Osteocyte (in vitro differentiated cells): Measurements from ENCODE around the gene HADH. TPM values are rescaled to one million over a fixed set of nuclear protein-coding genes. Genes with fewer than 3 reads are reported as not detected.

Experiments
- DNase-seq: peaks from one replicate; pipeline ENCODE4 v3.0.0; 2021; ENCODE audit warnings: mixed read lengths; ENCODE audit not compliant: unreplicated experiment; ENCODE audit errors: extremely low spot score
- H3K27ac Mint-ChIP-seq: one replicate; pipeline ENCODE4 v1.8.0; 2021; ENCODE audit warnings: mild to moderate bottlenecking, mixed read lengths; ENCODE audit not compliant: unreplicated experiment
- H3K27me3 Mint-ChIP-seq: one replicate; pipeline ENCODE4 v1.8.0; 2021; ENCODE audit warnings: mixed read lengths; ENCODE audit not compliant: unreplicated experiment
- H3K36me3 Mint-ChIP-seq: one replicate; pipeline ENCODE4 v1.8.0; 2021; ENCODE audit warnings: mixed read lengths; ENCODE audit not compliant: unreplicated experiment
- H3K4me1 Mint-ChIP-seq: one replicate; pipeline ENCODE4 v1.8.0; 2021; ENCODE audit warnings: mixed read lengths; ENCODE audit not compliant: unreplicated experiment
- H3K4me3 Mint-ChIP-seq: one replicate; pipeline ENCODE4 v1.8.0; 2021; ENCODE audit warnings: mild to moderate bottlenecking, moderate library complexity, mixed read lengths; ENCODE audit not compliant: unreplicated experiment
- H3K9me3 Mint-ChIP-seq: one replicate; pipeline ENCODE4 v1.8.0; 2021; ENCODE audit warnings: mixed read lengths; ENCODE audit not compliant: unreplicated experiment
- total RNA-seq: library from RNA; stranded (reverse); gene quantifications from 2 replicates; pipeline ENCODE4 v1.2.1, GENCODE V29; 2021
- TF ChIP-seq, protein P1 (sequence below): fragments of 200-600 bp; sonication (generic); IDR thresholded peaks from 2 replicates; pipeline ENCODE4 v1.5.0; 2021; ENCODE audit warnings: antibody characterized with exemption, mild to moderate bottlenecking, moderate library complexity

Gene HADH
- total RNA-seq, 1 donor from 2014 or later = 29.8 TPM

DNA sequence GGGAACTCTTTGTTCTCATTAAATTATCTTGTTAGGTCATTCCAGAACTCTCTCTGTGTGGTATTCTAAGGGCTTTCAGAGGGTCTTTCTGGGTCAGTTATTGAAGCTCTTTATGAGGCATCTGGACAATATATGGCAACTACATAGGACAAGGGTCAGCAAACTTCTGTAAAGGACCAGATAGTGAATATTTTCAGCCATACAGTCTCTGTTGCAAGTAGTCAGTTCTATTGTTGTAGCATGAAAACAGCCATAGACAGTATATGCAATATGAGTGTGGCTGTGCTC, 35.1 kb downstream of the HADH start:
- H3K9me3 Mint-ChIP-seq = no peaks in the 10 kb centered on the region
- H3K4me3 Mint-ChIP-seq = no peak overlapping the region
- DNase-seq = no peak
- no peaks in the 10 kb centered on the region for H3K4me1 Mint-ChIP-seq
- peaks cover 32% of the 10 kb centered on the region for H3K36me3 Mint-ChIP-seq
- no peaks in the 10 kb centered on the region for H3K27me3 Mint-ChIP-seq
- H3K27ac Mint-ChIP-seq = no peak overlapping the region
- TF ChIP-seq, protein P1, sequence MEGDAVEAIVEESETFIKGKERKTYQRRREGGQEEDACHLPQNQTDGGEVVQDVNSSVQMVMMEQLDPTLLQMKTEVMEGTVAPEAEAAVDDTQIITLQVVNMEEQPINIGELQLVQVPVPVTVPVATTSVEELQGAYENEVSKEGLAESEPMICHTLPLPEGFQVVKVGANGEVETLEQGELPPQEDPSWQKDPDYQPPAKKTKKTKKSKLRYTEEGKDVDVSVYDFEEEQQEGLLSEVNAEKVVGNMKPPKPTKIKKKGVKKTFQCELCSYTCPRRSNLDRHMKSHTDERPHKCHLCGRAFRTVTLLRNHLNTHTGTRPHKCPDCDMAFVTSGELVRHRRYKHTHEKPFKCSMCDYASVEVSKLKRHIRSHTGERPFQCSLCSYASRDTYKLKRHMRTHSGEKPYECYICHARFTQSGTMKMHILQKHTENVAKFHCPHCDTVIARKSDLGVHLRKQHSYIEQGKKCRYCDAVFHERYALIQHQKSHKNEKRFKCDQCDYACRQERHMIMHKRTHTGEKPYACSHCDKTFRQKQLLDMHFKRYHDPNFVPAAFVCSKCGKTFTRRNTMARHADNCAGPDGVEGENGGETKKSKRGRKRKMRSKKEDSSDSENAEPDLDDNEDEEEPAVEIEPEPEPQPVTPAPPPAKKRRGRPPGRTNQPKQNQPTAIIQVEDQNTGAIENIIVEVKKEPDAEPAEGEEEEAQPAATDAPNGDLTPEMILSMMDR = no peak

DNA sequence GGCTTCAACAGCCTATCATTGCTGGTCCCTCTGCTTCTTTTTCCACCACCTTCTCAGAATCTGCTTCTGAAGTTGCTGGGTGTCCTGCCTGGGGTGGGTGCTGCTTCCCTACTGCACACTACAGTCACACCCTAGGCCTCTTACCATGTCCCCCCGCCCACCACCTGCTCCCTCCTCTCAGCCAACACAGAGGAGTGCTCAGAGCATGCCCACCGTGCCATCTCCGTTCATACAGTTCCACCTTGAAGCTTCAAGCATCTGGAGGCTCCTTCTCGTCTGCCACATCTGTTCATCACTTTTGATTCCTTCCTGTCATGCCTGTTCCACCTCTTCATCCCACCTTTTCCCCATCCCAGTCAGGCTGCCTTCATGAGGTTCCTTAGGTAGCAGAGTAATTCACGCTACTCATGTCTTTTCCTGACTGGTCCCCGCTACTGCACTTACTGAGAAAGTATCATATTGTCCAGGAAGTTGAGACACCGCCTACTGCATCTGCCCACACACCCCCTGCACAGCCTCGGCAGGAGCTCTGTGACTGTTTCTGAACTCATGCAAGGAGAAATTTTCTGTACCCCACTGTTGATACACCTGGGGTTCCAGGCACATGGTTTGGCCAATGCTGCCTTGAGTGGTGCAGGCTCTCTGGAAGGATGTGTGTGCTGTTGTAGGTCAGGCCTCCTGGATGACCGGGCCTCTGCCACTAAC, 39.5 kb downstream of the HADH start:
- Mint-ChIP-seq H3K4me3 (no peak overlapping the region), H3K4me1 (no peaks in the 10 kb centered on the region), H3K27me3 (no peaks in the 10 kb centered on the region), H3K36me3 (peaks cover 28% of the 10 kb centered on the region), H3K9me3 (no peaks in the 10 kb centered on the region), H3K27ac (no peak overlapping the region)
- TF ChIP-seq, protein P1 = no peak
- no peak for DNase-seq

DNA sequence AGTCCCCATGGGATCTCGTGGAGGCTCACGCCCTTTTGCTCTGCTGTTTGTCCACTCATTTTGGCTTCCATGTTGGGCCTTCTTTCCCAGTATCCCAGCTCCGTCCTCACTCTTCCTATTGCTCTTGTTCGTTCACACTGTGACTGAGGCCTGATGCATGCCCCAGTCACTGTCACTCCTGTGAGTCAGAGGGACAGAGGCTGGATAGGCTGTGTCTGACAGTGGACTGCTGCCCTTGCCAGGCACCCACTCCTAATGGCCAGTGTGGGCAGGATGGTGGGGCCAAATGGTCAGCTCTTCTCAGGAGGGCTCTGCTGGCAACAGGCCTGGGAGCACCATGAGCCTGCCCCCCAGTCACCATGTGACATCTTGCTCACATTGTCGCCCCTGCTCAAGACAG, 40.0 kb downstream of the HADH start:
- H3K4me1 Mint-ChIP-seq = no peaks in the 10 kb centered on the region
- H3K4me3 Mint-ChIP-seq = no peak overlapping the region
- H3K9me3 Mint-ChIP-seq = no peaks in the 10 kb centered on the region
- no peaks in the 10 kb centered on the region for H3K27me3 Mint-ChIP-seq
- H3K36me3 Mint-ChIP-seq = peaks cover 24% of the 10 kb centered on the region
- TF ChIP-seq, protein P1 = no peak
- H3K27ac Mint-ChIP-seq = no peak overlapping the region
- DNase-seq = no peak

DNA sequence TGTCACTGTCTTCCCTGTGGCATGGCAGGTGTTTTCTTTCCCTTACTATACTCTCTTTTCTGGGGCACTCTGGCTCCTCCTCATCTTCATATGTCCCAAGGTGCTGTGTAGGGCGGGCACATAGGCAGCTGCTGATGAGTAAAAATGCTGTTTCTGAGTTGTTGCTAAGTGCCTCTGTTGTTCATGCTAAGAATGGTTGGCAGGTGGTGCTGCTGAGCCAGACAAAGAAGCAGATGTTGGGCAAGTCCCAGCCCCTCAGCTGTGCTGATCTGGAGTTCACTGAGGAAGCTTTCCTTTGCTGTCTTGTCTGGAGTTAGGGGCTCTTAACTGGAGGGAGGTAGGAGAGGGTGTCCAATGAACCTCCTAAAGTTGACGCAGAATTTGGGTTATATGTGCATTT, 40.6 kb downstream of the HADH start:
- Mint-ChIP-seq H3K27me3 (no peaks in the 10 kb centered on the region), H3K36me3 (peaks cover 23% of the 10 kb centered on the region), H3K9me3 (no peaks in the 10 kb centered on the region), H3K27ac (peak overlapping the region; percentile 38), H3K4me1 (no peaks in the 10 kb centered on the region), H3K4me3 (no peak overlapping the region)
- DNase-seq = no peak
- TF ChIP-seq, protein P1 = peak; percentile 60

DNA sequence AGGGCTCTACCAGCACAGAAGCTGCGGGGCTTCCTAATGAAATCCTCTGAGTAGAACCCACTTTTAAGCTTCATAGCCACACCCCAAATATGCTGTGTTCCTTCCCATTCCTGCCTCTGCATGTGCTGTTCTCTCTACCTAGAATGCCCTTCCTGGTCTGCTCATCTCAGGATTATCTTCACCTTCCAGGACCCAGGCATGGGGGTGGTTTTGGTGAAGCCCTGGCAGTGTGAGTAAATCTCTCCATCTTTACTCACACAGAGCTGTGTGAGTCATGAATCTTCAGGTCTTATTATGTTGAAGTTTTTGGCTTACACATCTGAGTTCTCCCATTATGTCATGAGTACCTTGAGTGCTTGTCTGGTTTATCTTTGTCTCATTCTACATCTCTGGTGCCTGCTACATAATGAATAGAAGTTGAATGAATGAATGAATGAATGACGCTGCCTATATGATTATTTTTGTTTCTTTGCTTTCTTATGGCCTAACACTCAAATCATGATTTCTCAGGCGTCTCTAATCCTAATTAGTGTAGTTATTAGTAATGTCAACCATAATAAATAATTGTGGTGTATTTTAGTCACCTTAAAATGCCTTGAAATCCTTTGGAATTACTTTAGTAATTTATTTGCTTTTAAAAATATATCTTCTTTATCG, 41.9 kb downstream of the HADH start:
- DNase-seq = no peak
- TF ChIP-seq, protein P1 = no peak
- no peaks in the 10 kb centered on the region for H3K27me3 Mint-ChIP-seq
- H3K4me3 Mint-ChIP-seq = no peak overlapping the region
- no peak overlapping the region for H3K27ac Mint-ChIP-seq
- no peaks in the 10 kb centered on the region for H3K9me3 Mint-ChIP-seq
- H3K4me1 Mint-ChIP-seq = no peaks in the 10 kb centered on the region
- H3K36me3 Mint-ChIP-seq = peaks cover 22% of the 10 kb centered on the region
